ENCODE data around the gene GLIS1. TPM values are rescaled to one million over a fixed set of nuclear protein-coding genes. Genes with fewer than 3 reads are reported as not detected.

GLIS1 gene
- total and polyA plus RNA-seq, 2 experiments from 2014 or later: 0.26 to 0.31 TPM

- TF ChIP-seq CREB1 (CRISPR knock-in tag; IDR thresholded peaks at IDR 0.05; ENCODE audit: low read depth) (no peak), JUNB (IDR thresholded peaks at IDR 0.05; ENCODE audit: unreplicated experiment) (no peak), POLR2AphosphoS5 (IDR thresholded peaks at IDR 0.05; ENCODE audit: low read depth) (no peak), ZNF462 (CRISPR knock-in tag; IDR thresholded peaks at IDR 0.05) (no peak), ZNF331 (CRISPR knock-in tag; IDR thresholded peaks at IDR 0.05; ENCODE audit: low read depth) (no peak), REST (IDR thresholded peaks at IDR 0.05; ENCODE audit: unreplicated experiment) (no peak), STAT1 (IDR thresholded peaks at IDR 0.05; ENCODE audit: unreplicated experiment) (no peak), CTCF (conservative IDR thresholded peaks at IDR 0.05; ENCODE audit: low read depth in 2 of 2) (no peak), ZNF114 (CRISPR knock-in tag; IDR thresholded peaks at IDR 0.05) (no peak), NANOG (IDR thresholded peaks at IDR 0.05; ENCODE audit: borderline replicate concordance) (no peak), EZH2phosphoT487 (IDR thresholded peaks at IDR 0.05; ENCODE audit: unreplicated experiment) (no peak), EZH2 (IDR thresholded peaks at IDR 0.05; ENCODE audit: low read depth, unreplicated experiment) (no peak)
- Histone ChIP-seq H3K4me1 (ENCODE audit: insufficient read depth) (no peaks in the 10 kb centered on the region), H3K36me3 (ENCODE audit: insufficient read depth) (no peaks in the 10 kb centered on the region), H3K4me2 (no peak overlapping the region), H3K79me2 (replicated peaks; ENCODE audit: insufficient read depth) (no peaks in the 10 kb centered on the region), H4K20me1 (replicated peaks; ENCODE audit: insufficient read depth) (no peaks in the 10 kb centered on the region), H3K4me3 (no peak overlapping the region), H3K9me2 (ENCODE audit: insufficient read depth) (no peaks in the 10 kb centered on the region), H2AFZ (no peak overlapping the region), H3K27me3 (ENCODE audit: insufficient read depth) (no peaks in the 10 kb centered on the region), H3K27ac (ENCODE audit: low read depth) (no peak overlapping the region), H3F3A (replicated peaks; ENCODE audit: low read depth) (no peaks in the 10 kb centered on the region)
- no peaks in the 10 kb centered on the region for H3K9me3 Mint-ChIP-seq
- DNase-seq (ENCODE audit: low spot score): no peak
- H3K4me1 Mint-ChIP-seq: peaks cover 2% of the 10 kb centered on the region; the same call in 1 of the 3 replicates
- no peak overlapping the region for H3K4me3 Mint-ChIP-seq
- peaks cover 17% of the 10 kb centered on the region for H3K27me3 Mint-ChIP-seq (ENCODE audit: insufficient read depth, low read depth, poor library complexity)
- no peak for ATAC-seq
- no peak overlapping the region for H3K27ac Mint-ChIP-seq
- H3K36me3 Mint-ChIP-seq (ENCODE audit: low read depth): no peaks in the 10 kb centered on the region
These were observed 206.6 kb downstream of the GLIS1 start for GRCh38 chr1:53532377-53532776.

All from GM23338 (cell line).